Endothelial cell of umbilical vein (primary cell): ENCODE data around the gene LRRC23.

Source experiments
- CTCF ChIP-seq, 2 donors: IDR thresholded peaks; 1 replicate in 1 of 2; 2 replicates in 1 of 2; pipeline ENCODE4 v1.5.1; 2011; ENCODE audit warnings: low read length in 2 of 2, mild to moderate bottlenecking in 2 of 2, moderate library complexity in 2 of 2, control low read depth in 1 of 2, inconsistent platforms in 1 of 2, low read depth in 1 of 2; ENCODE audit not compliant: insufficient read depth in 1 of 2; ENCODE audit errors: extremely low read depth in 1 of 2
- EZH2 ChIP-seq: IDR thresholded peaks from 2 replicates; pipeline ENCODE4 v1.6.1; 2012; ENCODE audit warnings: borderline replicate concordance, low read depth, mild to moderate bottlenecking, moderate library complexity, low read length, inconsistent platforms; ENCODE audit not compliant: severe bottlenecking
- FOS ChIP-seq: IDR thresholded peaks from 2 replicates; pipeline ENCODE4 v1.6.1; 2011; ENCODE audit warnings: mild to moderate bottlenecking, low read length, moderate library complexity, borderline replicate concordance; ENCODE audit not compliant: insufficient read depth
- JUN ChIP-seq: IDR thresholded peaks from 2 replicates; pipeline ENCODE4 v1.6.1; 2011; ENCODE audit warnings: borderline replicate concordance, low read depth; ENCODE audit not compliant: insufficient read length, insufficient read depth
- MAX ChIP-seq: IDR thresholded peaks from 2 replicates; pipeline ENCODE4 v1.6.1; 2011; ENCODE audit not compliant: insufficient read depth, insufficient read length
- POLR2A ChIP-seq: IDR thresholded peaks from 2 replicates; pipeline ENCODE4 v1.6.1; 2012; ENCODE audit warnings: low read depth, mild to moderate bottlenecking, control low read depth, low read length
- POLR2AphosphoS5 ChIP-seq: IDR thresholded peaks from 2 replicates; pipeline ENCODE4 v1.6.1; 2012; ENCODE audit warnings: low read depth, mild to moderate bottlenecking, control low read depth, low read length, moderate library complexity; ENCODE audit not compliant: insufficient read depth

GRCh38 chr12:6883683-6884082, 20.9 kb upstream of the LRRC23 start:
- TF ChIP-seq CTCF (IDR thresholded peaks at IDR 0.05; ENCODE audit: extremely low read depth in 1 of 2, insufficient read depth in 1 of 2, low read depth in 1 of 2, low read length in 2 of 2) = no peak
- no peak for TF ChIP-seq POLR2AphosphoS5
- TF ChIP-seq POLR2A = no peak
- no peak for TF ChIP-seq JUN
- no peak for TF ChIP-seq EZH2
- TF ChIP-seq MAX = no peak
- TF ChIP-seq FOS = no peak
